Liver (tissue), 9 donors: ENCODE results near the gene FCRL1. TPM values are rescaled to one million over a fixed set of nuclear protein-coding genes. Genes with fewer than 3 reads are reported as not detected.

Experiments used
- DNase-seq: peaks from one replicate; pipeline ENCODE4 v3.0.0-alpha.2; 2017; ENCODE audit warnings: low spot score
- H3K27ac ChIP-seq, 2 donors: one replicate each; pipeline ENCODE4 v1.7.0; 2013; ENCODE audit warnings: inconsistent platforms in 2 of 2, low read length in 2 of 2, control low read depth in 1 of 2, low read depth in 1 of 2, mild to moderate bottlenecking in 1 of 2
- H3K27me3 ChIP-seq, 4 donors: one replicate each; pipeline versions ENCODE4 v1.6.1 to v1.7.0; 2013; ENCODE audit warnings: low read length in 3 of 4, inconsistent platforms in 1 of 4, mild to moderate bottlenecking in 1 of 4, moderate library complexity in 1 of 4; ENCODE audit not compliant: control insufficient read depth in 4 of 4, insufficient read depth in 4 of 4
- H3K36me3 ChIP-seq, 4 donors: one replicate each; pipeline versions ENCODE4 v1.6.1 to v1.7.0; 2013; ENCODE audit warnings: low read length in 3 of 4, mild to moderate bottlenecking in 3 of 4, low read depth in 1 of 4, moderate library complexity in 1 of 4; ENCODE audit not compliant: control insufficient read depth in 4 of 4, insufficient read depth in 3 of 4
- H3K4me1 ChIP-seq, 4 donors: one replicate each; pipeline versions ENCODE4 v1.6.1 to v1.7.0; 2013; ENCODE audit warnings: low read length in 3 of 4, mild to moderate bottlenecking in 3 of 4, moderate library complexity in 1 of 4; ENCODE audit not compliant: control insufficient read depth in 4 of 4, insufficient read depth in 4 of 4
- H3K4me3 ChIP-seq, 3 donors: one replicate each; pipeline versions ENCODE4 v1.6.1 to v1.7.0; 2013; ENCODE audit warnings: low read length in 3 of 3, control low read depth in 1 of 3, low read depth in 1 of 3, mild to moderate bottlenecking in 1 of 3
- H3K9ac ChIP-seq, 2 donors: one replicate each; pipeline ENCODE4 v1.7.0; 2013; ENCODE audit warnings: low read length in 2 of 2, mild to moderate bottlenecking in 2 of 2, moderate library complexity in 2 of 2, control low read depth in 1 of 2, low read depth in 1 of 2
- H3K9me3 ChIP-seq, 4 donors: one replicate each; pipeline versions ENCODE4 v1.6.1 to v1.7.0; 2013; ENCODE audit warnings: low read length in 3 of 4; ENCODE audit not compliant: control insufficient read depth in 4 of 4
- EGR1 ChIP-seq, 2 donors: IDR thresholded peaks; 2 replicates each; pipeline ENCODE4 v1.6.1; 2016 to 2018; ENCODE audit warnings: antibody characterized with exemption in 2 of 2, low read depth in 2 of 2
- FOXA2 ChIP-seq: IDR thresholded peaks from 2 replicates; pipeline ENCODE4 v1.6.1; 2016; ENCODE audit warnings: antibody characterized with exemption
- GABPA ChIP-seq, 2 donors: IDR thresholded peaks in 1 of 2; conservative IDR thresholded peaks in 1 of 2; 2 replicates each; pipeline ENCODE4 v1.6.1; 2016; ENCODE audit warnings: antibody characterized with exemption in 2 of 2, mild to moderate bottlenecking in 1 of 2, moderate library complexity in 1 of 2
- HNF4A ChIP-seq, 2 donors: conservative IDR thresholded peaks; 2 replicates each; pipeline ENCODE4 v1.6.1; 2016; ENCODE audit warnings: antibody characterized with exemption in 2 of 2, mild to moderate bottlenecking in 2 of 2
- HNF4G ChIP-seq: IDR thresholded peaks from 2 replicates; pipeline ENCODE4 v1.6.1; 2016; ENCODE audit warnings: antibody characterized with exemption
- JUND ChIP-seq, 2 donors: IDR thresholded peaks; 2 replicates each; pipeline ENCODE4 v1.6.1; 2016; ENCODE audit warnings: antibody characterized with exemption in 2 of 2
- MAX ChIP-seq: IDR thresholded peaks from 2 replicates; pipeline ENCODE4 v1.6.1; 2016; ENCODE audit warnings: antibody characterized with exemption
- NR2F2 ChIP-seq: IDR thresholded peaks from 2 replicates; pipeline ENCODE4 v1.6.1; 2016; ENCODE audit warnings: antibody characterized with exemption
- RAD21 ChIP-seq, 2 donors: IDR thresholded peaks; 2 replicates each; pipeline ENCODE4 v1.6.1; 2016; ENCODE audit warnings: antibody characterized with exemption in 2 of 2, mild to moderate bottlenecking in 2 of 2
- REST ChIP-seq: IDR thresholded peaks from 2 replicates; pipeline ENCODE4 v1.6.1; 2016; ENCODE audit warnings: antibody characterized with exemption, mild to moderate bottlenecking
- SP1 ChIP-seq: IDR thresholded peaks from 2 replicates; pipeline ENCODE4 v1.6.1; 2018; ENCODE audit warnings: antibody characterized with exemption, mild to moderate bottlenecking
- TAF1 ChIP-seq: conservative IDR thresholded peaks from 2 replicates; pipeline ENCODE4 v1.6.1; 2016; ENCODE audit warnings: antibody characterized with exemption, mild to moderate bottlenecking
- YY1 ChIP-seq: IDR thresholded peaks from 2 replicates; pipeline ENCODE4 v1.6.1; 2016; ENCODE audit warnings: antibody characterized with exemption, mild to moderate bottlenecking
- WGBS: extraction: QIAGEN DNeasy Blood & Tissue Kit; methylation state at CpG from one replicate; pipeline ENCODE4 v1.1.7; 2013; 5-methylcytosine and 5-hydroxymethylcytosine counted together
- polyA plus RNA-seq, 2 donors: library from polyadenylated mRNA; stranded (reverse) in 1 of 2; unstranded in 1 of 2; fragments of 200-250 nt in 1 of 2; fragments of >200 nt in 1 of 2; fragmentation: Nextera tagmentation in 1 of 2; extraction: Ambion mirVana in 1 of 2; gene quantifications; one replicate each; pipeline versions ENCODE4 v1.2.1 to v1.2.3, GENCODE V29; 2013 to 2015
- total RNA-seq, 2 donors: library from RNA; depleted of rRNA; stranded (reverse); fragments of >200 nt; gene quantifications; one replicate each; pipeline ENCODE4 v1.2.3, GENCODE V29; 2014
- TF ChIP-seq, protein P1 (sequence below): IDR thresholded peaks from 2 replicates; pipeline ENCODE4 v1.6.1; 2016; ENCODE audit warnings: antibody characterized with exemption
- TF ChIP-seq, protein P2 (sequence below): IDR thresholded peaks from 2 replicates; pipeline ENCODE4 v1.6.1; 2016; ENCODE audit warnings: antibody characterized with exemption
- TF ChIP-seq, protein P3 (sequence below): fragments of 150-350 bp; IDR thresholded peaks from 2 replicates; pipeline ENCODE4 v1.5.1; 2017; ENCODE audit warnings: improper control_type of control experiment, low read depth, low read length; ENCODE audit not compliant: missing input control
- donor health status: healthy.
- donor health status: healthy.
- donor health status: healthy.
- donor health status: healthy.
- donor health status: healthy.

FCRL1 gene
- total and polyA plus RNA-seq, 4 donors = 0.02 to 0.84 (median 0.49) TPM

- Histone ChIP-seq H3K27me3 (no peaks in the 10 kb centered on the region), H3K36me3 (no peaks in the 10 kb centered on the region), H3K4me1 (no peaks in the 10 kb centered on the region), H3K27ac (no peak overlapping the region), H3K9ac (no peak overlapping the region), H3K4me3 (no peak overlapping the region), H3K9me3 (no peaks in the 10 kb centered on the region)
- TF ChIP-seq JUND (IDR thresholded peaks at IDR 0.05) (no peak), YY1 (no peak)
- TF ChIP-seq, protein P1, sequence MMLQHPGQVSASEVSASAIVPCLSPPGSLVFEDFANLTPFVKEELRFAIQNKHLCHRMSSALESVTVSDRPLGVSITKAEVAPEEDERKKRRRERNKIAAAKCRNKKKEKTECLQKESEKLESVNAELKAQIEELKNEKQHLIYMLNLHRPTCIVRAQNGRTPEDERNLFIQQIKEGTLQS = no peak
- TF ChIP-seq, protein P2, sequence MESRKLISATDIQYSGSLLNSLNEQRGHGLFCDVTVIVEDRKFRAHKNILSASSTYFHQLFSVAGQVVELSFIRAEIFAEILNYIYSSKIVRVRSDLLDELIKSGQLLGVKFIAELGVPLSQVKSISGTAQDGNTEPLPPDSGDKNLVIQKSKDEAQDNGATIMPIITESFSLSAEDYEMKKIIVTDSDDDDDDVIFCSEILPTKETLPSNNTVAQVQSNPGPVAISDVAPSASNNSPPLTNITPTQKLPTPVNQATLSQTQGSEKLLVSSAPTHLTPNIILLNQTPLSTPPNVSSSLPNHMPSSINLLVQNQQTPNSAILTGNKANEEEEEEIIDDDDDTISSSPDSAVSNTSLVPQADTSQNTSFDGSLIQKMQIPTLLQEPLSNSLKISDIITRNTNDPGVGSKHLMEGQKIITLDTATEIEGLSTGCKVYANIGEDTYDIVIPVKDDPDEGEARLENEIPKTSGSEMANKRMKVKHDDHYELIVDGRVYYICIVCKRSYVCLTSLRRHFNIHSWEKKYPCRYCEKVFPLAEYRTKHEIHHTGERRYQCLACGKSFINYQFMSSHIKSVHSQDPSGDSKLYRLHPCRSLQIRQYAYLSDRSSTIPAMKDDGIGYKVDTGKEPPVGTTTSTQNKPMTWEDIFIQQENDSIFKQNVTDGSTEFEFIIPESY = no peak
- TF ChIP-seq, protein P3, sequence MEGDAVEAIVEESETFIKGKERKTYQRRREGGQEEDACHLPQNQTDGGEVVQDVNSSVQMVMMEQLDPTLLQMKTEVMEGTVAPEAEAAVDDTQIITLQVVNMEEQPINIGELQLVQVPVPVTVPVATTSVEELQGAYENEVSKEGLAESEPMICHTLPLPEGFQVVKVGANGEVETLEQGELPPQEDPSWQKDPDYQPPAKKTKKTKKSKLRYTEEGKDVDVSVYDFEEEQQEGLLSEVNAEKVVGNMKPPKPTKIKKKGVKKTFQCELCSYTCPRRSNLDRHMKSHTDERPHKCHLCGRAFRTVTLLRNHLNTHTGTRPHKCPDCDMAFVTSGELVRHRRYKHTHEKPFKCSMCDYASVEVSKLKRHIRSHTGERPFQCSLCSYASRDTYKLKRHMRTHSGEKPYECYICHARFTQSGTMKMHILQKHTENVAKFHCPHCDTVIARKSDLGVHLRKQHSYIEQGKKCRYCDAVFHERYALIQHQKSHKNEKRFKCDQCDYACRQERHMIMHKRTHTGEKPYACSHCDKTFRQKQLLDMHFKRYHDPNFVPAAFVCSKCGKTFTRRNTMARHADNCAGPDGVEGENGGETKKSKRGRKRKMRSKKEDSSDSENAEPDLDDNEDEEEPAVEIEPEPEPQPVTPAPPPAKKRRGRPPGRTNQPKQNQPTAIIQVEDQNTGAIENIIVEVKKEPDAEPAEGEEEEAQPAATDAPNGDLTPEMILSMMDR = no peak
- no peak for DNase-seq
- 87% methylated on average over 1 of the region's 1 CpG for WGBS
Measured at GRCh38 chr1:157782931-157783330, 37.0 kb downstream of the FCRL1 start.

GRCh38 chr1:157781048-157781447, 38.9 kb downstream of the FCRL1 start:
- DNase-seq = no peak
- no peak overlapping the region for H3K27ac ChIP-seq
- TF ChIP-seq FOXA2 (no peak), JUND (IDR thresholded peaks at IDR 0.05) (no peak), SP1 (no peak)
- 54% methylated on average over 2 of the region's 2 CpGs for WGBS
- H3K9ac ChIP-seq = no peak overlapping the region
- H3K9me3 ChIP-seq = no peaks in the 10 kb centered on the region
- no peaks in the 10 kb centered on the region for H3K36me3 ChIP-seq
- H3K4me1 ChIP-seq = no peaks in the 10 kb centered on the region
- no peak overlapping the region for H3K4me3 ChIP-seq
- H3K27me3 ChIP-seq = peaks cover 0 to under 1% (median 0%) of the 10 kb centered on the region in 4 donors

- Histone ChIP-seq H3K9me3 (no peaks in the 10 kb centered on the region), H3K36me3 (no peaks in the 10 kb centered on the region), H3K9ac (no peak within 1 kb of the TSS), H3K27me3 (peaks cover 0 to 2% (median 0%) of the 10 kb centered on the region in 4 donors), H3K27ac (no peak within 1 kb of the TSS), H3K4me3 (no peak within 1 kb of the TSS), H3K4me1 (no peaks in the 10 kb centered on the region)
- 80% methylated on average over 1 of the region's 1 CpG for WGBS
- DNase-seq = no peak
- TF ChIP-seq, protein P2 = no peak
- TF ChIP-seq HNF4A (conservative IDR thresholded peaks at IDR 0.05) = no peak
- TF ChIP-seq HNF4G = no peak
- no peak for TF ChIP-seq RAD21 (IDR thresholded peaks at IDR 0.05)
- TF ChIP-seq, protein P1 = no peak
- no peak for TF ChIP-seq MAX
- no peak for TF ChIP-seq TAF1
- TF ChIP-seq FOXA2 = no peak
- TF ChIP-seq EGR1 (IDR thresholded peaks at IDR 0.05; ENCODE audit: low read depth in 2 of 2) = no peak
- no peak for TF ChIP-seq GABPA (IDR thresholded peaks at IDR 0.05 in 1 of 2, conservative IDR thresholded peaks at IDR 0.05 in 1 of 2)
- TF ChIP-seq YY1 = no peak
- no peak for TF ChIP-seq REST
- no peak for TF ChIP-seq NR2F2
Measured at GRCh38 chr1:157776971-157777391, 42.9 kb downstream of the FCRL1 start, which contains the start of gene FCRL2. Gene FCRL2, minus strand, starts transcription at chr1:157777132. Its CDS starts 59 bp downstream, at chr1:157777073.
